Ishikawa (cell line): Measurements from ENCODE around the gene CD101.

Experiments
- EGR1 ChIP-seq: IDR thresholded peaks from 2 replicates; pipeline ENCODE4 v1.6.1; 2012
- EP300 ChIP-seq: IDR thresholded peaks from 2 replicates; pipeline ENCODE4 v1.6.1; 2012; ENCODE audit warnings: borderline replicate concordance
- FOXM1 ChIP-seq: IDR thresholded peaks from 2 replicates; pipeline ENCODE4 v1.6.1; 2012; ENCODE audit warnings: low read depth, borderline replicate concordance
- NFIC ChIP-seq: IDR thresholded peaks from 2 replicates; pipeline ENCODE4 v1.6.1; 2012
- REST ChIP-seq: IDR thresholded peaks from 2 replicates; pipeline ENCODE4 v1.6.1; 2012; ENCODE audit warnings: low read depth, mild to moderate bottlenecking
- TCF12 ChIP-seq: IDR thresholded peaks from 2 replicates; pipeline ENCODE4 v1.6.1; 2012; ENCODE audit warnings: low read depth
- YY1 ChIP-seq: IDR thresholded peaks from 2 replicates; pipeline ENCODE4 v1.6.1; 2012; ENCODE audit warnings: low read depth
- TF ChIP-seq, protein P1 (sequence below): IDR thresholded peaks from 2 replicates; pipeline ENCODE4 v1.6.1; 2012

GRCh38 chr1:117061986-117062415, 60.4 kb downstream of the CD101 start:
- TF ChIP-seq REST = no peak
- no peak for TF ChIP-seq FOXM1
- TF ChIP-seq YY1 = no peak
- TF ChIP-seq, protein P1, sequence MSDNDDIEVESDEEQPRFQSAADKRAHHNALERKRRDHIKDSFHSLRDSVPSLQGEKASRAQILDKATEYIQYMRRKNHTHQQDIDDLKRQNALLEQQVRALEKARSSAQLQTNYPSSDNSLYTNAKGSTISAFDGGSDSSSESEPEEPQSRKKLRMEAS = no peak
- TF ChIP-seq NFIC = no peak
- TF ChIP-seq EGR1 = no peak
- TF ChIP-seq EP300 = no peak
- TF ChIP-seq TCF12 = no peak
